Measurements from ENCODE around the gene SLC17A5. TPM values are rescaled to one million over a fixed set of nuclear protein-coding genes. Genes with fewer than 3 reads are reported as not detected.
"Not testable (repeated sequence)": the region's sequence is repeated elsewhere in the genome, so short reads cannot be mapped to it uniquely, and the experiment has no call there.

Gene SLC17A5
- total and polyA plus RNA-seq, 2 donors from 2014 or later: 15.5 to 18.2 TPM

GRCh38 chr6:73630401-73630800 is 23.4 kb downstream of the SLC17A5 start:
- peaks cover 0 to 15% (median 7%) of the 10 kb centered on the region in 3 donors for H3K36me3 ChIP-seq (ENCODE audit: control insufficient read depth in 2 of 3, insufficient read depth in 3 of 3, low read length in 3 of 3)

DNA sequence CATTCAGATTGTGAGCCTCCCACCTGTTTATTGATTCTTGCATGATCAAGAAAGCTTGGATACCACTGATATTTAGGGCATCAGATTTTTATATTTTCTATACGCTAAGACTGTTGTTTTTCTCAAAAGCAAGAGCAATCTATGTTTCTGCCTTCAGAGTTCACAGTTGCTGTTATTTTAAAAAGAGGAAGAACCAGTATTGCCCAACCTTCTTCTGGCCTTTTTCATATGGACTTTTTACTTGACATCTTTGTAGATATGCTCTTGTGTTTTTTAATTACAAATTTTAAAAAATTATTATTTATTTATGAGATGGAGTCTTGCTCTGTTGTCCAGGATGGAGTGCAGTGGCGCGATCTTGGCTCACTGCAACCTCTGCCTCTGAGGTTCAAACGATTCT is 28.9 kb downstream of the SLC17A5 start:
- TF ChIP-seq, protein P1, sequence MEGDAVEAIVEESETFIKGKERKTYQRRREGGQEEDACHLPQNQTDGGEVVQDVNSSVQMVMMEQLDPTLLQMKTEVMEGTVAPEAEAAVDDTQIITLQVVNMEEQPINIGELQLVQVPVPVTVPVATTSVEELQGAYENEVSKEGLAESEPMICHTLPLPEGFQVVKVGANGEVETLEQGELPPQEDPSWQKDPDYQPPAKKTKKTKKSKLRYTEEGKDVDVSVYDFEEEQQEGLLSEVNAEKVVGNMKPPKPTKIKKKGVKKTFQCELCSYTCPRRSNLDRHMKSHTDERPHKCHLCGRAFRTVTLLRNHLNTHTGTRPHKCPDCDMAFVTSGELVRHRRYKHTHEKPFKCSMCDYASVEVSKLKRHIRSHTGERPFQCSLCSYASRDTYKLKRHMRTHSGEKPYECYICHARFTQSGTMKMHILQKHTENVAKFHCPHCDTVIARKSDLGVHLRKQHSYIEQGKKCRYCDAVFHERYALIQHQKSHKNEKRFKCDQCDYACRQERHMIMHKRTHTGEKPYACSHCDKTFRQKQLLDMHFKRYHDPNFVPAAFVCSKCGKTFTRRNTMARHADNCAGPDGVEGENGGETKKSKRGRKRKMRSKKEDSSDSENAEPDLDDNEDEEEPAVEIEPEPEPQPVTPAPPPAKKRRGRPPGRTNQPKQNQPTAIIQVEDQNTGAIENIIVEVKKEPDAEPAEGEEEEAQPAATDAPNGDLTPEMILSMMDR (IDR thresholded peaks at IDR 0.05; ENCODE audit: borderline replicate concordance, extremely low read depth, insufficient read depth): no peak
- H3K36me3 ChIP-seq (ENCODE audit: control insufficient read depth in 2 of 3, insufficient read depth in 3 of 3, low read length in 3 of 3): peaks cover 0 to 3% (median 2%) of the 10 kb centered on the region in 3 donors
- no peak for FAIRE-seq

More at GRCh38 chr6:73630401-73630800, 23.4 kb downstream of the SLC17A5 start:
- no peak overlapping the region for H3K4me3 ChIP-seq (ENCODE audit: low read length in 3 of 3)
- H3K27me3 ChIP-seq (ENCODE audit: control insufficient read depth, insufficient read depth, low read length): no peaks in the 10 kb centered on the region
- H3K27ac ChIP-seq (ENCODE audit: low read depth in 2 of 2, low read length in 2 of 2): no peak overlapping the region
- TF ChIP-seq, protein P1 (IDR thresholded peaks at IDR 0.05; ENCODE audit: borderline replicate concordance, extremely low read depth, insufficient read depth): no peak
- FAIRE-seq (no peak), DNase-seq (no peak)
- intact Hi-C loops (cut with DNase I): no loop called here
- H3K4me1 ChIP-seq (ENCODE audit: control insufficient read depth in 2 of 3, insufficient read depth in 2 of 3, low read depth in 1 of 3, low read length in 3 of 3): peaks cover 0 to 5% (median 0%) of the 10 kb centered on the region in 3 donors
- no peak overlapping the region for H3K9ac ChIP-seq (ENCODE audit: low read length in 3 of 3)
- no peaks in the 10 kb centered on the region for H3K9me3 ChIP-seq (ENCODE audit: control insufficient read depth in 2 of 3, insufficient read depth in 1 of 3, low read length in 3 of 3)

GRCh38 chr6:73623480-73623879 is 30.3 kb downstream of the SLC17A5 start:
- FAIRE-seq; H3K4me3 ChIP-seq (ENCODE audit: low read length in 3 of 3); H3K27ac ChIP-seq (ENCODE audit: low read depth in 2 of 2, low read length in 2 of 2); H3K9ac ChIP-seq (ENCODE audit: low read length in 3 of 3); H3K27me3 ChIP-seq (ENCODE audit: control insufficient read depth, insufficient read depth, low read length); H3K4me1 ChIP-seq (ENCODE audit: control insufficient read depth in 2 of 3, insufficient read depth in 2 of 3, low read depth in 1 of 3, low read length in 3 of 3); DNase-seq; intact Hi-C loops (cut with DNase I); H3K36me3 ChIP-seq (ENCODE audit: control insufficient read depth in 2 of 3, insufficient read depth in 3 of 3, low read length in 3 of 3); H3K9me3 ChIP-seq (ENCODE audit: control insufficient read depth in 2 of 3, insufficient read depth in 1 of 3, low read length in 3 of 3): not testable (repeated sequence)

More for the DNA sequence above, 28.9 kb downstream of the SLC17A5 start:
- H3K4me1 ChIP-seq (ENCODE audit: control insufficient read depth in 2 of 3, insufficient read depth in 2 of 3, low read depth in 1 of 3, low read length in 3 of 3): no peaks in the 10 kb centered on the region
- intact Hi-C loops (cut with DNase I): no loop called here
- no peak for DNase-seq
- H3K9ac ChIP-seq (ENCODE audit: low read length in 3 of 3): no peak overlapping the region
- no peaks in the 10 kb centered on the region for H3K27me3 ChIP-seq (ENCODE audit: control insufficient read depth, insufficient read depth, low read length)
- H3K4me3 ChIP-seq (ENCODE audit: low read length in 3 of 3): no peak overlapping the region
- H3K9me3 ChIP-seq (ENCODE audit: control insufficient read depth in 2 of 3, insufficient read depth in 1 of 3, low read length in 3 of 3): no peaks in the 10 kb centered on the region
- no peak overlapping the region for H3K27ac ChIP-seq (ENCODE audit: low read depth in 2 of 2, low read length in 2 of 2)

GRCh38 chr6:73618082-73618481 is 35.7 kb downstream of the SLC17A5 start:
- FAIRE-seq; H3K27me3 ChIP-seq (ENCODE audit: control insufficient read depth, insufficient read depth, low read length); H3K36me3 ChIP-seq (ENCODE audit: control insufficient read depth in 2 of 3, insufficient read depth in 3 of 3, low read length in 3 of 3); H3K4me1 ChIP-seq (ENCODE audit: control insufficient read depth in 2 of 3, insufficient read depth in 2 of 3, low read depth in 1 of 3, low read length in 3 of 3); intact Hi-C loops (cut with DNase I); H3K9me3 ChIP-seq (ENCODE audit: control insufficient read depth in 2 of 3, insufficient read depth in 1 of 3, low read length in 3 of 3); DNase-seq; H3K27ac ChIP-seq (ENCODE audit: low read depth in 2 of 2, low read length in 2 of 2); H3K9ac ChIP-seq (ENCODE audit: low read length in 3 of 3); H3K4me3 ChIP-seq (ENCODE audit: low read length in 3 of 3): not testable (repeated sequence)

Data from kidney (tissue), 14 donors.